H1 (cell line): Measurements from ENCODE around the gene ATPAF1. TPM values are rescaled to one million over a fixed set of nuclear protein-coding genes. Genes with fewer than 3 reads are reported as not detected.

Experiments
- CTCF ChIA-PET: fragments of 300-600 bp; sonication (Branson Sonifier 250); formaldehyde crosslinking; loops from one replicate; lab custom pipeline; 2021; ENCODE audit not compliant: partially characterized antibody; lab: Charles Lee
- POLR2A ChIA-PET: fragments of 300-600 bp; sonication (Branson Sonifier 250); formaldehyde crosslinking; loops from one replicate; lab custom pipeline; 2021; ENCODE audit warnings: inconsistent platforms; ENCODE audit not compliant: partially characterized antibody; lab: Charles Lee
- DNase-seq, 2 experiments: peaks; one replicate each; pipeline versions ENCODE4 v3.0.0 to v3.0.0-alpha.2; 2010 to 2022; ENCODE audit warnings: low spot score in 2 of 2, low read depth in 1 of 2, mixed read lengths in 1 of 2
- FAIRE-seq: peaks from 2 replicates; lab custom pipeline; 2011; peaks lifted over from hg19 to GRCh38; lab: Jason Lieb, UNC
- H2AFZ ChIP-seq: 2 replicates; pipeline ENCODE4 v1.8.1; 2012; ENCODE audit warnings: low read length, inconsistent platforms
- H2AK5ac ChIP-seq: 2 replicates; pipeline ENCODE4 v1.6.1; 2013; ENCODE audit warnings: low read depth, low read length
- H2BK120ac ChIP-seq: replicated peaks from 2 replicates; pipeline ENCODE3; 2013; ENCODE audit warnings: low read depth, low read length, inconsistent platforms
- H2BK12ac ChIP-seq: 2 replicates; pipeline ENCODE4 v1.6.1; 2013; ENCODE audit warnings: low read depth, low read length
- H2BK15ac ChIP-seq: 2 replicates; pipeline ENCODE4 v1.6.1; 2013; ENCODE audit warnings: low read length
- H2BK20ac ChIP-seq: 2 replicates; pipeline ENCODE4 v1.6.1; 2013; ENCODE audit warnings: low read length
- H2BK5ac ChIP-seq: 2 replicates; pipeline ENCODE4 v1.6.1; 2013; ENCODE audit warnings: low read depth, low read length
- H3K14ac ChIP-seq: 2 replicates; pipeline ENCODE4 v1.6.1; 2013; ENCODE audit warnings: inconsistent platforms; ENCODE audit not compliant: insufficient read length
- H3K18ac ChIP-seq: 2 replicates; pipeline ENCODE4 v1.6.1; 2013; ENCODE audit warnings: low read length; ENCODE audit errors: extremely low read depth
- H3K23ac ChIP-seq: 2 replicates; pipeline ENCODE4 v1.6.1; 2013; ENCODE audit warnings: inconsistent platforms; ENCODE audit not compliant: insufficient read length
- H3K23me2 ChIP-seq: 2 replicates; pipeline ENCODE4 v1.6.1; 2013; ENCODE audit warnings: low read depth, low read length
- H3K27ac ChIP-seq: 2 replicates; pipeline ENCODE4 v1.6.1; 2011; ENCODE audit warnings: low read depth, low read length, inconsistent platforms
- H3K27me3 ChIP-seq, 4 experiments: replicated peaks in 1 of 4; 1 replicate in 1 of 4; 2 replicates in 3 of 4; pipeline versions ENCODE4 v1.6.1 to v1.8.1; 2011 to 2013; ENCODE audit warnings: low read length in 3 of 4, mild to moderate bottlenecking in 3 of 4, inconsistent platforms in 2 of 4, mixed read lengths in 2 of 4, moderate library complexity in 1 of 4; ENCODE audit not compliant: control insufficient read depth in 3 of 4, insufficient read depth in 3 of 4; ENCODE audit errors: extremely low read depth in 1 of 4
- H3K36me3 ChIP-seq, 4 experiments: 2 replicates each; pipeline versions ENCODE4 v1.6.1 to v1.8.1; 2011 to 2013; ENCODE audit warnings: mild to moderate bottlenecking in 4 of 4, low read length in 3 of 4, moderate library complexity in 2 of 4, control low read depth in 1 of 4, inconsistent platforms in 1 of 4; ENCODE audit not compliant: insufficient read depth in 4 of 4, control insufficient read depth in 2 of 4
- H3K4ac ChIP-seq: replicated peaks from 2 replicates; pipeline ENCODE3; 2013; ENCODE audit warnings: low read length, low read depth, mixed read lengths, inconsistent platforms; ENCODE audit not compliant: insufficient read length
- H3K4me1 ChIP-seq, 4 experiments: replicated peaks in 1 of 4; 1 replicate in 1 of 4; 2 replicates in 3 of 4; pipeline versions ENCODE4 v1.6.1 to v1.8.1; 2011 to 2013; ENCODE audit warnings: low read length in 3 of 4, inconsistent platforms in 2 of 4, mixed read lengths in 1 of 4; ENCODE audit not compliant: insufficient read depth in 4 of 4, control insufficient read depth in 3 of 4
- H3K4me2 ChIP-seq, 2 experiments: 2 replicates each; pipeline versions ENCODE4 v1.6.1 to v1.8.1; 2011 to 2013; ENCODE audit warnings: low read depth in 2 of 2, low read length in 2 of 2, control low read depth in 1 of 2, inconsistent platforms in 1 of 2, mild to moderate bottlenecking in 1 of 2; ENCODE audit not compliant: insufficient read depth in 1 of 2
- H3K4me3 ChIP-seq, 4 experiments: fragments of 200-600, 300-600 bp in 1 of 4; sonication (generic), shearing (Covaris generic), sonication (Bioruptor Twin) in 1 of 4; 2 replicates each; pipeline versions ENCODE4 v1.5.1 to v1.8.1; 2011 to 2016; ENCODE audit warnings: low read length in 4 of 4, low read depth in 3 of 4, control low read depth in 2 of 4, inconsistent platforms in 2 of 4, mild to moderate bottlenecking in 2 of 4, mixed read lengths in 1 of 4, moderate library complexity in 1 of 4; ENCODE audit not compliant: insufficient read depth in 2 of 4; ENCODE audit errors: extremely low read depth in 1 of 4
- H3K56ac ChIP-seq: replicated peaks from 2 replicates; pipeline ENCODE3; 2013; ENCODE audit warnings: low read depth, mild to moderate bottlenecking, mixed read lengths, low read length, inconsistent platforms; ENCODE audit not compliant: insufficient read length
- H3K79me1 ChIP-seq: 2 replicates; pipeline ENCODE4 v1.6.1; 2013; ENCODE audit warnings: low read depth, low read length, control low read depth
- H3K79me2 ChIP-seq, 2 experiments: 2 replicates each; pipeline versions ENCODE4 v1.6.1 to v1.8.1; 2012 to 2013; ENCODE audit warnings: low read length in 2 of 2, mild to moderate bottlenecking in 2 of 2, inconsistent platforms in 1 of 2; ENCODE audit not compliant: insufficient read depth in 2 of 2, control insufficient read depth in 1 of 2
- H3K9ac ChIP-seq, 4 experiments: replicated peaks in 1 of 4; 1 replicate in 1 of 4; 2 replicates in 3 of 4; pipeline versions ENCODE4 v1.6.1 to v1.8.1; 2011 to 2013; ENCODE audit warnings: low read depth in 3 of 4, low read length in 3 of 4, control low read depth in 2 of 4, mild to moderate bottlenecking in 2 of 4, moderate library complexity in 2 of 4, inconsistent platforms in 1 of 4; ENCODE audit errors: extremely low read depth in 1 of 4
- H3K9me3 ChIP-seq, 2 experiments: 2 replicates each; pipeline versions ENCODE4 v1.6.1 to v1.8.1; 2012 to 2013; ENCODE audit warnings: mild to moderate bottlenecking in 2 of 2, moderate library complexity in 2 of 2, control low read depth in 1 of 2, inconsistent platforms in 1 of 2, low read depth in 1 of 2, low read length in 1 of 2, mixed read lengths in 1 of 2; ENCODE audit not compliant: insufficient read depth in 2 of 2
- H4K20me1 ChIP-seq, 2 experiments: replicated peaks in 1 of 2; 2 replicates each; pipeline versions ENCODE3 to v1.8.1; 2011 to 2013; ENCODE audit warnings: inconsistent platforms in 2 of 2, low read length in 2 of 2, mild to moderate bottlenecking in 1 of 2; ENCODE audit not compliant: insufficient read depth in 2 of 2, control insufficient read depth in 1 of 2
- H4K5ac ChIP-seq: 2 replicates; pipeline ENCODE4 v1.6.1; 2013; ENCODE audit warnings: low read length, low read depth, mixed read lengths, inconsistent platforms; ENCODE audit not compliant: insufficient read length
- H4K8ac ChIP-seq: 2 replicates; pipeline ENCODE4 v1.8.0; 2013; ENCODE audit warnings: mild to moderate bottlenecking, moderate library complexity, low read length, inconsistent platforms; ENCODE audit not compliant: insufficient read depth; ENCODE audit errors: extremely low read depth
- H4K91ac ChIP-seq: replicated peaks from 2 replicates; pipeline ENCODE3; 2013; ENCODE audit warnings: low read length, mixed read lengths, inconsistent platforms; ENCODE audit not compliant: insufficient read length
- CEBPB ChIP-seq: IDR thresholded peaks from 2 replicates; pipeline ENCODE4 v1.6.1; 2012; ENCODE audit warnings: low read depth, low read length
- CHD1 ChIP-seq: IDR thresholded peaks from 2 replicates; pipeline ENCODE4 v1.6.1; 2012; ENCODE audit warnings: low read depth, low read length, improper control_type of control experiment
- EGR1 ChIP-seq: IDR thresholded peaks from 2 replicates; pipeline ENCODE4 v1.6.1; 2011; ENCODE audit warnings: low read depth, low read length, borderline replicate concordance
- EP300 ChIP-seq, 2 experiments: IDR thresholded peaks; 1 replicate in 1 of 2; 2 replicates in 1 of 2; pipeline ENCODE4 v1.6.1; 2011 to 2012; ENCODE audit warnings: low read depth in 2 of 2, low read length in 2 of 2, mild to moderate bottlenecking in 2 of 2, borderline replicate concordance in 1 of 2, inconsistent platforms in 1 of 2, moderate library complexity in 1 of 2
- GTF2F1 ChIP-seq: IDR thresholded peaks from 2 replicates; pipeline ENCODE4 v1.6.1; 2012; ENCODE audit warnings: low read depth, low read length, improper control_type of control experiment, borderline replicate concordance
- HDAC2 ChIP-seq, 2 experiments: fragments of 300-600 bp in 1 of 2; sonication (generic) in 1 of 2; IDR thresholded peaks; 2 replicates each; pipeline ENCODE4 v1.6.1; 2011 to 2012; ENCODE audit warnings: low read depth in 2 of 2, low read length in 2 of 2, mild to moderate bottlenecking in 2 of 2, moderate library complexity in 2 of 2, borderline replicate concordance in 1 of 2, inconsistent platforms in 1 of 2
- KDM1A ChIP-seq: fragments of 200-600, 300-600 bp; sonication (generic); IDR thresholded peaks from 2 replicates; pipeline ENCODE4 v1.7.1; 2016; ENCODE audit warnings: mild to moderate bottlenecking, low read length, borderline replicate concordance
- PHF8 ChIP-seq: fragments of 200-600 bp; sonication (generic); conservative IDR thresholded peaks from 2 replicates; pipeline ENCODE4 v1.7.1; 2012; ENCODE audit warnings: low read depth, mild to moderate bottlenecking, inconsistent platforms, low read length, moderate library complexity
- SP4 ChIP-seq: IDR thresholded peaks from 2 replicates; pipeline ENCODE4 v1.6.1; 2012; ENCODE audit warnings: low read length, inconsistent platforms
- TBP ChIP-seq: IDR thresholded peaks from 2 replicates; pipeline ENCODE4 v1.6.1; 2011; ENCODE audit warnings: low read depth, low read length, improper control_type of control experiment
- USF2 ChIP-seq: IDR thresholded peaks from 2 replicates; pipeline ENCODE4 v1.6.1; 2011; ENCODE audit warnings: low read length, improper control_type of control experiment
- WGBS, 2 experiments: shearing (Covaris generic) in 1 of 2; methylation state at CpG; one replicate each; pipeline versions ENCODE4 v1.1.6 to v1.1.7; 2013 to 2015; ENCODE audit warnings: low lambda C conversion rate in 2 of 2, mixed read lengths in 2 of 2, inconsistent platforms in 1 of 2, low coverage in 1 of 2, missing lambda C conversion rate in 1 of 2; ENCODE audit not compliant: insufficient replicate concordance in 2 of 2, insufficient coverage in 1 of 2, insufficient read length in 1 of 2; ENCODE audit errors: extremely low coverage in 1 of 2, missing lambda C conversion rate in 1 of 2; 5-methylcytosine and 5-hydroxymethylcytosine counted together
- polyA plus RNA-seq, 7 experiments: library from polyadenylated mRNA; depleted of rRNA in 3 of 7; stranded (reverse) in 5 of 7; unstranded in 2 of 7; fragments of >200 nt in 5 of 7; fragments of 200-250 nt in 2 of 7; gene quantifications; 1 replicate in 5 of 7; 2 replicates in 1 of 7; 4 replicates in 1 of 7; pipeline versions ENCODE4 v1.2.1 to v1.2.3, GENCODE V29; 2011 to 2013; ENCODE audit warnings: missing spikeins in 2 of 7, mixed read lengths in 2 of 7
- total RNA-seq: library from RNA; stranded (reverse); fragmentation: NEBNext Ultra II Directional; extraction: Animal tissue kit (Norgen Biotek cat#: 25700); gene quantifications from 2 replicates; pipeline ENCODE4 v1.2.1, GENCODE V29; 2021

ATPAF1 gene
- total and polyA plus RNA-seq, 2 of the 8 experiments (the other 6 are each of a cell fraction or from before 2014, with no cell fraction given) = 46.7 to 55.9 TPM

- Histone ChIP-seq H3K4me3 (no peak overlapping the region), H3K27me3 (no peaks in the 10 kb centered on the region), H2AK5ac (no peak overlapping the region), H3K79me1 (no peaks in the 10 kb centered on the region), H2BK5ac (no peak overlapping the region), H2AFZ (no peak overlapping the region), H4K91ac (no peak overlapping the region), H4K20me1 (no peaks in the 10 kb centered on the region), H4K8ac (no peak overlapping the region), H4K5ac (no peak overlapping the region), H3K79me2 (no peaks in the 10 kb centered on the region), H3K9ac (no peak overlapping the region), H2BK12ac (no peak overlapping the region), H3K23ac (no peak overlapping the region), H3K27ac (no peak overlapping the region), H3K4ac (no peak overlapping the region), H3K36me3 (no peaks in the 10 kb centered on the region; a peak in 1 of 8 replicates), H3K4me2 (no peak overlapping the region), H3K23me2 (no peaks in the 10 kb centered on the region), H3K56ac (no peak overlapping the region), H3K4me1 (peaks cover 0 to 1% (median 0%) of the 10 kb centered on the region in 4 experiments; a peak in 1 of 7 replicates), H3K9me3 (no peaks in the 10 kb centered on the region), H2BK20ac (no peak overlapping the region), H2BK15ac (no peak overlapping the region), H3K14ac (no peak overlapping the region), H3K18ac (no peak overlapping the region), H2BK120ac (no peak overlapping the region)
- no peak for DNase-seq
- POLR2A ChIA-PET = no interaction called here
- no peak for FAIRE-seq
- 88% methylated on average over 7 of the region's 7 CpGs; no CpG with 5 or more reads in 1 of the 2 experiments for WGBS, 2 experiments
- CTCF ChIA-PET = no interaction called here
- no peak for TF ChIP-seq PHF8
- TF ChIP-seq SP4 = no peak
- TF ChIP-seq CEBPB = no peak
- TF ChIP-seq CHD1 = no peak
- TF ChIP-seq KDM1A = no peak
- no peak for TF ChIP-seq TBP
- no peak for TF ChIP-seq EGR1
- no peak for TF ChIP-seq USF2
- no peak for TF ChIP-seq EP300 (IDR thresholded peaks at IDR 0.05; ENCODE audit: borderline replicate concordance in 1 of 2, low read depth in 2 of 2, low read length in 2 of 2)
- TF ChIP-seq GTF2F1 = no peak
- no peak for TF ChIP-seq HDAC2 (IDR thresholded peaks at IDR 0.05; ENCODE audit: borderline replicate concordance in 1 of 2, low read depth in 2 of 2, low read length in 2 of 2)
These were observed 81.1 kb downstream of the ATPAF1 start for GRCh38 chr1:46587069-46587468.
